ENCODE results near the gene GAL3ST2. TPM values are rescaled to one million over a fixed set of nuclear protein-coding genes. Genes with fewer than 3 reads are reported as not detected.

Gene GAL3ST2
- total and polyA plus RNA-seq, 12 donors: 0.16 to 1.8 (median 0.61) TPM; not detected in 4

- no peaks in the 10 kb centered on the region for H3K9me3 ChIP-seq (replicated peaks in 1 of 3)
- TF ChIP-seq CTCF (IDR thresholded peaks at IDR 0.05) (no peak), POLR2A (IDR thresholded peaks at IDR 0.05) (no peak)
- H3K4me1 ChIP-seq (replicated peaks in 1 of 2): no peaks in the 10 kb centered on the region
- WGBS, 4 donors: 89 to 96% (median 93%) methylated on average over 13 to 16 of the region's 16 CpGs
- H3K27me3 ChIP-seq: no peaks in the 10 kb centered on the region
- intact Hi-C loops (cut with DNase I): no loop called here
- no peak overlapping the region for H3K4me3 ChIP-seq
- no peak overlapping the region for H3K27ac ChIP-seq
- H3K36me3 ChIP-seq (replicated peaks in 1 of 2): peaks cover 0 to 14% of the 10 kb centered on the region in 2 donors
- no peak for DNase-seq
Measured at GRCh38 chr2:241743620-241744019, 33.0 kb upstream of the GAL3ST2 start.

GRCh38 chr2:241744028-241744754 lies 32.4 kb upstream of the GAL3ST2 start:
- Histone ChIP-seq H3K9me3 (replicated peaks in 1 of 3) (no peaks in the 10 kb centered on the region), H3K4me3 (no peak overlapping the region), H3K36me3 (replicated peaks in 1 of 2) (peaks cover 0 to 19% of the 10 kb centered on the region in 2 donors), H3K27ac (no peak overlapping the region), H3K4me1 (replicated peaks in 1 of 2) (no peaks in the 10 kb centered on the region), H3K27me3 (no peaks in the 10 kb centered on the region)
- 85 to 93% (median 92%) methylated on average over 9 to 24 of the region's 24 CpGs for WGBS, 4 donors
- DNase-seq: no peak
- intact Hi-C loops (cut with DNase I): no loop called here
- TF ChIP-seq CTCF (IDR thresholded peaks at IDR 0.05) (no peak), POLR2A (IDR thresholded peaks at IDR 0.05) (no peak)

GRCh38 chr2:241745276-241745675 lies 31.3 kb upstream of the GAL3ST2 start:
- Histone ChIP-seq H3K4me3 (no peak overlapping the region), H3K36me3 (replicated peaks in 1 of 2) (peaks cover 0 to 22% of the 10 kb centered on the region in 2 donors), H3K27ac (no peak overlapping the region), H3K27me3 (no peaks in the 10 kb centered on the region), H3K9me3 (replicated peaks in 1 of 3) (no peaks in the 10 kb centered on the region), H3K4me1 (replicated peaks in 1 of 2) (no peaks in the 10 kb centered on the region)
- no peak for DNase-seq
- WGBS, 4 donors: 94 to 95% (median 95%) methylated on average over 11 to 13 of the region's 13 CpGs
- intact Hi-C loops (cut with DNase I): no loop called here
- TF ChIP-seq POLR2A (IDR thresholded peaks at IDR 0.05): no peak
- TF ChIP-seq CTCF (IDR thresholded peaks at IDR 0.05): no peak

- Histone ChIP-seq H3K36me3 (replicated peaks in 1 of 2) (peaks cover 0 to 25% of the 10 kb centered on the region in 2 donors), H3K27ac (no peak overlapping the region), H3K9me3 (replicated peaks in 1 of 3) (no peaks in the 10 kb centered on the region), H3K4me1 (replicated peaks in 1 of 2) (no peaks in the 10 kb centered on the region), H3K4me3 (no peak overlapping the region), H3K27me3 (no peaks in the 10 kb centered on the region)
- intact Hi-C loops (cut with DNase I): no loop called here
- no peak for TF ChIP-seq POLR2A (IDR thresholded peaks at IDR 0.05)
- TF ChIP-seq CTCF (IDR thresholded peaks at IDR 0.05): no peak
- WGBS, 4 donors: 96 to 99% (median 98%) methylated on average over 4 of the region's 4 CpGs
- DNase-seq: no peak
Measured at GRCh38 chr2:241746084-241746483, 30.5 kb upstream of the GAL3ST2 start.

Measured in adrenal gland (tissue), 12 donors.